Activated T-cell treated with anti-CD3 and anti-CD28 coated beads for 4 hours (primary cell): ENCODE results near the gene RGS10.
"Not testable (repeated sequence)": the region's sequence is repeated elsewhere in the genome, so short reads cannot be mapped to it uniquely, and the experiment has no call there.

Source experiments
- DNase-seq: peaks from one replicate; pipeline ENCODE4 v3.0.0-alpha.2; 2020

RGS10 gene

DNA sequence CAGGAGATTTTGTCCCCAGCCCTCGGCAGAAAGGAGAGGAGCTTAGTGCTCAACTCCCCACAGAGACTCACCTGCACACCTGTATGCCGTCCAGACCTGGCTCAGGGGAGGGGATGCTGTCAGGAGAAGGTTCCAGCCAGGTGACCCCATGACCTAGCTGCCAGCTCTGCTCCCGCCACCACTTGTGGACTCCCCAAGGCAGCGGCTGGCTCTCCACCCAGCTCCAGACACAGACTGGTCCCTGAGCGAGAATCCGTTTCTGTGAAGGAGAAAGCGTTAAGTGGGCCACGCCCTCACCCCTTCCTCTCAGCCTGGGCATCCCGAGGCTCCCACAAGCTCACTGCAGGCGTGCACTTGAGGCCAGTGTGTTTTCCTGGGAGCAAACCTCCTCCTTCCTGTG is 76.4 kb downstream of the RGS10 start:
- DNase-seq: no peak

DNA sequence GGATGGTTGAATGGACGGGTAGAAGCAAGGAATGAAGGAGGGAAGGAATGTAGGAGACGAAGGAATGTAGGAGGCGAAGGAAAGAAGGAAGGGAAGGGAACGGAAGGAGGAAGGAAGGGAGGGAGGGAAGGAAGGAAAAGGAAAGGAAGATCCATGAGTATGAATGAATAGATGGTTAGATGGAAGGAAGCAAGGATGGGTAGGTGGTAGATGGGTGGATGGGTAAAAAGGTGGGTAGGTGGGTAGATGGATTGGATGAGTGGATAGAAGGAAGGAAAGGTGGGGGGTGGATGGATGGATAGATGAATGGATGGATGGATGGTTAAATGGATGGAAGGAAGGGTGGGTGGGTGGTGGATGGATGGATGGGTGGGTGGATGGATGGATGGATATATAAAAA is 77.4 kb downstream of the RGS10 start:
- no peak for DNase-seq

DNA sequence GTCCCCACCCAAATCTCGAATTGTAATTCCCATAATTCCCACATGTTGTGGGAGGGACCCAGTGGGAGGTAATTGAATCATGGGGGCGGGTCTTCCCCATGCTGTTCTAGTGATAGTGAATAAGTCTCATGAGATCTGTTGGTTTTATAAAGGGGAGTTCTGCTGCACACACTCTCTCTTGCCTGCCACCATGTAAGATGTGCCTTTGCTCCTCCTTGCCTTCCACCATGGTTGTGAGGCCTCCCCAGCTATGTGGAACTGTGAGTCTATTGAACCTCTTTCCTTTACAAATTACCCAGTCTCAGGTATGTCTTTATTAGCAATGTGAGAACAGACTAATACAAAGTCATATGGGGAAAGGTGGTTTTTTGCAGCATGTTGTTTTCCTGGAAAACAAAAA is 79.3 kb downstream of the RGS10 start:
- not testable (repeated sequence) for DNase-seq

DNA sequence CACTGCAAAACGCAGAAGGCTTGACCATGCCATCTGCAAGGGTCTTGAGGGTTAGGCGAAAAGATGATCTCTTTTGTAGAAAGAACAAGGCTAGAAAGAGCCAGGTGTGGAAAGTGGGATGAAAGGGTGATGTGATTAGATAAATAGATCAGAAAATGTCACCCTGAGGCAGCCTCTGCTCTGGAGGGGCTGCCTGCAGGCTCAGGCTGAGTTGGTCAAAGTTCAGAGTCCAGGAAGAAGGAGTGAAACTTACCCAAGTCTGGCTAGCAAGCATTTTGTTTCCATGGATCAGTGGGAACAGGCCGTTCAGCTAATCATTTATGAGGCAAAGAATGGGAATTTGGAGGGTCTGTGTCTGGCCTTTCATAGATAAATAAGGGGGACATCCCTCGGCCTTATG is 79.7 kb downstream of the RGS10 start:
- DNase-seq: no peak

DNA sequence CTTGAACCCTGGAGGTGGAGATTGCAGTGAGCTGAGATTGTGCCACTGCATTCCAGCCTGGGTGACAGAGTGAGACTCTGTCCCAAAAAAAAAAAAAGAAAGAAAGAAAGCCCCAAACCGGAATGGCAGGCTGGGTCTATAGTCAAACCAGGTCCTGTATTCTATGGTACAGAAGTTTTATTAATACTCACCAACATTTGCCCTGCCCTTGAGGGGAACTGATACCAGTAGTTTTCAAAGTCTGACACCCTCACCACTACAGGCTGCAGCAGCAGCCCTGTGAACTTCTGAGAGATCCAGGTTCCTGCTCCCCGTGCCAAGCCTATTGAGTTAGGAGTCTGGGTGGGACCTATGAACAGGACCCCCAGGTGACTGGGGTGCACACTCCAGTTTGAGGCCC is 80.6 kb downstream of the RGS10 start:
- DNase-seq: no peak

DNA sequence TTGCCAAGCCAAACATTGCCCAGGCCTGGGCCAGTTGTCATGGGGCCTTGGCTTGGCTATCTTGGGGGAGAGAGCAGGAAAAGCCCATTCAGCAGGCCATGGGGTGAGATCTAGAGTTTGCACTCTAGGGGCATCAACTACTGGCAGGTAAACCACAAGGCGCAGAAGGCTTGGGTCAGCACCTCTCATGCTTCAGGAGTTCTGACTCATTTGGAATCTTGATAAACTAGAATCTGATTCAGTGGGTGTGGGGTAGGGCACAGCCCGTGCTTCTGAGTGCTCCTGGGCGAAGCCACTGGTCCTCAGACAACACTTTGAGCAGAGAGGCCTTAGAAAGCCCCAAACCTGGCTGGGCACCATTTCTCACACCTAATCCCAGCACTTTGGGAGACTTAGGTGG is 81.1 kb downstream of the RGS10 start:
- no peak for DNase-seq

DNA sequence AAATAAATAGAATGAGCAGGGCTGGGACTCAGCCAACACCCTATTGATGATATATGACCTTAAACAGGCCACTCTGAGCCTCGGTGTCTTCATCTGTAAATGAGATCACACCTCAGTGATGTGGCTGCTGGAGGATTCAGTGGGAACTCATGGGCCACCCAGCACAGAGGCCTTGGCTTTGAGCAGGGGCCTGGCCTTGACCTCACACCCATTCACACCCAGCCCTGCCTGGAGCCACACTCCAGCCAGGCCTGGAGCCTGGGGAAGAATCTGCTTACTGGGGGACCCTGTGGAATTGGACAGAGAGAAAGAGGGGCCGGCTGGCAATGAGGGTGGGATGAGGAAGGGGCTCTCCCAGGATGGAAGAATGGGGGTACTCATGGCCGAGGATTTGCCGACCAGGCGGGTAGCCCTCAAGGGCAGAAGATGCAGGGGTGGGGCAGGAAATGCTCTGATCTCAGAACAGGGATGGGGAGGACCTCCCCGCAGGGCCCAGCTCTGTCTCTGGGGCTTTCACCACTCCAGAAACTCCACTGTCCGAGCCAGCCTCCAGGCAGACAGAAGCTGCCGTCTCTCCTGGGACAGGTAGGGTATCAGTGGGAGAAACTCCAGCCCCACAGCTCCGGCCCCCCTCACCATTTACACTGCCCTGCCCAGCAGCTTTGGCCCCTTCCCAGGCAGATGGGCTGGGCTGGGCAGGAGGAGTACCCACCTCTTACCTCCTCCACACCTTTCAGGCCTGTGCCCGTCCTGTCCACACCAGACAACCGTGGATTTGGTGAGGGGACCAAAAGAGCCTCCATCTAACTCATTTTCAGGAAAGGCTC is 81.9 kb downstream of the RGS10 start:
- no peak for DNase-seq

DNA sequence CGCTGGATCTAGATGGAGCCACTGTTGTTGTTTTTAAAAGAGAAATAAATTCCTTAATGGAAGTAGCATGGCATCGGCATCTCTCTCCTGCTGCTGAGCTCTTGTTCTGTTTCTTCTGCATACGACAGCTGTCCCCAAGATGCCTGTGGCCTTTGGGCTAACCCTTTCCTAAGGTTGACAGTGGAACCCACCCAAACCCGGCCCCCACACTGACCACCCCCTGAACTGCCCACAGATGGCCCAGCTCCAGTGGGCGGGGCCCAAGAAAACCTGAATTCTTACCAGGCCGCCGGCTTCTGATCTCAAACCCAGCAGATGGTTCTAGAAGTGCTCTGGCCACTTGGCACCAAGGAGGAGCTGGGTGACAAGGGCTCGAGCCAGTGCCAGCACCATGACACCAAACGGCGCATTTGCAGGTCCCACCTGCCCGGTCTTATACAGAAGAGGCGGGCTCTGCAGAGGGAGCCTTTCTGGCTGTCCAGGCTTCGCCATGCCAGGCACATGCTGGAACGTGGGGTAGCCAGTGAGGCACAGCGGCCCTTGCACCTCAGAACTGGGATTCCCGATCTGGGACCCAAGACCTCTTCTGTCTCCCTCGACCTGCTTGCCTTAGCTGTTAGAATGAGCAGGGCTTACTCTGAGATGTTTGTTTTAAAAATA is 82.7 kb downstream of the RGS10 start:
- no peak for DNase-seq

DNA sequence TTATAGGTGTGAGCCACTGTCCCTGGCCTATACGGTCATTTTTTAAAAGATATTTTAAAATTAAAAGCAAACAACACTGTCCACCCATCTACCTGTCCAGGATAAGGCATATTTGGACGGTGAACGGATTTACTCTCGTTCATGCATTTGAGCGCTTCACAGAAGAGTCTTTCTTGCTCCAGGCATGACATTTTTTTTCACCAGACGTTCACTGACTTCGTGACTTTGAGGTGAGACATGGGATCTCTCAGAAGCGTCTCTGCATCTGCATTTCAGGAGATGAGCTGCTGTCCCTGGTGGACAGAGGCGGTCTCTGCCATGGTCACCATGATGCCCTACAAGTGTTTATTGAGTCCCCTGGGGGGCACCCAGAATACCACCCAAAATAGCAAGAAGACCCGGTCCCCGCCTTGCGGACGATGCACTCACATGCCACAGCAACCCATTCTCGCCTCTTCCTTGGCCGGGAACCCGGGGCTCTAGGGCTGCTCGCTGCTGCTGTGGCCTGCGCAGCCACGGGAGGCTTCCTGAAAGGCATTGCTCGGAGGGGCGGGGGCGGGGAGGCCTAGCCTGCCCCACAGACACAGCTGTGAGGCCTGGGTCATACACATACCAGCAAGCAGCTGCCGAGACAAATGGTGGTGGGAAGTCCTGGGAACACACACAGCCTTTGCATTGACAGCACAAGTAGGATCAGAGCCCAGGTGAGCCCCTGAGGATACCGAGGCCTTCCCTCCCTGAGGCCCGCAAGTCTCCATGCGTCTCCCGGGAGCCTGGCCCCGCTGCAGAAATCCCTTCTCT is 84.4 kb downstream of the RGS10 start:
- no peak for DNase-seq

DNA sequence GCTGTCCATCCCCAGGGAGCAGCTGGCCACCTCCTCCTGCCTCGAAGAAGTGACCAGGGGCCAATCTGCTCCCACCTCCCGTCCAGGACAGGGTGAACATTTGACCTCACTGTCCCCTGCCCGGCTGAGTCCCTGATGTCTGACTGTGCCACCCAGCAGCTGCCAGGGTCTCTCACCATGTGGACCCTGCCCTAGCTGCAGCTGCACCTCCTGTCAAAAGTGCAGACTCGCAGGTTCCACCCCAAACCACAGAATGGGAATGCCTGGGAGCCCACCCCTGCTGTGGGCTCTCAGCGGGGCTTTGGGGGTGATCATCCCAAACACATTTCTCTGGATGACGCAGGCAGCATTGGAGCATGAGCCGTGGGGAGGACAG is 86.1 kb downstream of the RGS10 start:
- DNase-seq: no peak

DNA sequence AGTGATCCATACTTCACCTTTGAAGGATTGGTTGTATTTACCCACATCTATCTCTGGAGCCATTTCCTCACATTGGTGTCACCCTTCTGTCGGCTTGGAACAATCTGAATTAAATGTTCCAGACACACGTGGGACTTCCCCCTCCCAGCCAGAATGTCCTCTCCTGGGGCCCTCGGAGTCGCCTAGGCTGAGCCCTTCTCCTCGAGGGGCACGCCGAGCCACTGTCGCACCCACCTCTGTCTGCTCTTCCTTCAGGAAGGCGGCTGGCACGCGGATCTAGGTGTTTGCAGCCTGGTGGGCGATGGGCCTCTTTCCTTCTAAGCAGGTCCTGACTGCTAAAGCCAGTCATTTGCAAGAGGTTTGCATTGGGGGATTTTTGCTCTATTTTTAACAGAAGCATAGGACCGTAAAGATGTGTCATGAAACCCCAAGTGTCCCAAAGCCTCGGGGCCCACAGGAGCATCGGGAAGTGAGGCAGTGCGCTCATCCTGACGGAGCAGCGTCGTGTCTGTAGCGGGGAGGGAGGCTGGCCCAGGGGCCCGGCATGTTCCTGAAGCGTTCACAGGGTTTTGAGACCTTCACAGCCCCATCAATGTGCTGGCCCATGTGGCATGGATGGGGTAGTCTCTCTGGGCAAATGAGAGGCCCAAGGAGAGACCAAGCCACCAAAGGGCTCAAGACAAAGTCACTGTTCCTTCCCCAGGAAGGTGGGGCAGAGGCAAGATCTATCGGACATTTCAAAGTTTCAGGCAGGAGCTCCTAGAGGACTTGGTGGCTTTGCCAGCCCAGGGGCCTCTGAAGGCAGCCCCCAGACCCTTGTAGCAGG is 86.7 kb downstream of the RGS10 start:
- no peak for DNase-seq

DNA sequence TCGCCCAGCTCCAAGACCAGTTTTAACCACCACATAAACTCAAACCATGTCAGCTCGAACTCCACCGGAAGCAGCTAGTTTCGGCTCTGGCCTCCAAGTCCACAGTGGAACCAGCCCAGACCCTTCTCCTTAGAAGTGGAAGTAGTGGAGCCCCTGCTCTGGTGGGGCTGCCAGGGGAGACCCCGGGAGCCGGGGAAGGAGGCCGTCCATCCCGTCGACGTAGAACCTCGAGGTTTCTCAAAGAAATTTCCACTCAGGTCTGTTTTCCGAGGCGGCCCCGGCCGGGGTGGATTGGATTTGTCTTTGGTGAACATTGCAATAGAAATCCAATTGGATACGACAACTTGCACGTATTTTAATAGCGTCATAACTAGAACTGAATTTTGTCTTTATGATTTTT is 87.5 kb downstream of the RGS10 start:
- DNase-seq: no peak

DNA sequence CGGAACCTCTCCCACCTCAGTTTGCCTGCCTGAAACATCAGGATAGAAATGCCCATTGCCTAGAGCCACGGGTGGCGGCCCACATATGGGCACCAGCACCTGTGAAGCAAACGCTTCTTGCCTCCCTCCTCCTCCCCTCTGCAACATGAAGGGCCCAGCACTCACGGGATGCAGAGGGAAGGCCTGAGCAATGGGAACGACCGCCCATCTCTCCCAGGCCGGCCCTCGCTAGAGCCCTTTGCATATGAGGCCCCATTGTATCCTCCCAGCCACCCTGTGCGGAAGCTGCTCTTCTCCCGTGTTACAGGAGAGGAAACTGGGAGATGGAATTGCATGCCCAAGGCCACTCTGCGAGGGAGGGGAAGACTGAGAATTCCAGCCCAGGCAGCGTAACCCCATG is 88.2 kb downstream of the RGS10 start:
- no peak for DNase-seq

DNA sequence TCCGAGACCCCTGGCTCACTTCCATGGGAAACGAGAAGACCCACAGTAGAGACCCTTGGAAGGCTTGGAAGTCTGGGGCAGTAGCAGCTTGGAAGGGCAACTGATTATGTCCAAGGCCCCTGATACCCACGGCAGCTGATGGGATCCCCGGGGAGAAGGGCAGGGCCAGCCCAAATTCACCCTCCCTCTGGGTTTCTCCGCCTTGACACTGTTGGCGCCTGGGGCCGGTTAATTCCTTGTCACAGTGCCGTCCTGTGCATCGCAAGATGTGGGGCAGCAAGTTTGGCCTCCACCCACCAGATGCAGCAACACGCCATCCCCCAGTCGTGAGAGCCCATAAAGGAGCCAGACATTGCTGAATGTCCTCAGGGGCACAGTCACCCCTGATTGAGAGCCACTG is 89.2 kb downstream of the RGS10 start:
- DNase-seq: no peak

DNA sequence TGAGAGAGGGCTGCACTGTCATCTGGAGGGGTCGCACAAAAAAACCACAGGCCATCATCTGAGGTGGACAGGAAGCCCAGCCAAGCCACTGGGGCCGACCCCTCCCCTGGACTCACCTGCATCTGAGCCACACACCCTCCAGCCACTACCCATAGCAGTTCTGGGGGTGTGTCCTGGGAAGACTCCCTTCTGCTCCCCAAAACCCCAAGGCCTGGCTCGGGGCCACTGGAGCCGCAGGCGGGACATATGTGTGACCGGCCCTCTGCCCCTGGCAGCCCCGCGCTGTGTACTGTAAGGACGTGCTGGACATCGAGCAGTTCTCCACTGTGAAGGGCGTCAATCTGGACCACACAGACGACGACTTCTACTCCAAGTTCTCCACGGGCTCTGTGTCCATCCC is 90.1 kb downstream of the RGS10 start:
- DNase-seq: no peak

DNA sequence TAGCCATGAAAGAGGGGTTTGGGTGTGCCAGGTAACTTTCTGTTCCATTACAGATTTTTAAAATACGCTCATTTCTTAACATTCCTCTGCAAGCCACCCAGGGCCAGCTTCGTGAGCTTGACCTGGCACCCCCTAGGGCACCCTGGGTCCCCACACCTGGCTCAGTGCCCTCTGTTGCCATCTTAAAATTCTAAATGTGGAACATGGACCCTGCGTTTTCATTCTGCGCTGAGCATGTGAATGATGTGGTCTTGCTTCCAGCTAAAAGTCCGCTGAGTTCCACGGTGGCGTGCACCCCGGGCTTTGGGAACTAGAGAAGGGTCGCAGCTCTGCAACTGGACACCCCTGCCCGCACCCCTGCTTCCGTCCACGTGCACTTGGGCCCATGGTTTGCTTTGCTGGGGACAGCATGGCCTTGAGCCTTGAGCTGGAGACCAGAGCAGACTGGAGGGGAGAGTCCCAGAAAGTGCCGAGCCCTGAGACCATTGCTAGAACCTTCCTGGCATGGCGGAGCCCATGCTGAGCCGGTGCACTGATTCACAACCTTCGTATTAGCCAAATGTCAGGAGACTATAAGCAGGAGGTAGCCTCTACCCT is 91.1 kb downstream of the RGS10 start:
- no peak for DNase-seq

DNA sequence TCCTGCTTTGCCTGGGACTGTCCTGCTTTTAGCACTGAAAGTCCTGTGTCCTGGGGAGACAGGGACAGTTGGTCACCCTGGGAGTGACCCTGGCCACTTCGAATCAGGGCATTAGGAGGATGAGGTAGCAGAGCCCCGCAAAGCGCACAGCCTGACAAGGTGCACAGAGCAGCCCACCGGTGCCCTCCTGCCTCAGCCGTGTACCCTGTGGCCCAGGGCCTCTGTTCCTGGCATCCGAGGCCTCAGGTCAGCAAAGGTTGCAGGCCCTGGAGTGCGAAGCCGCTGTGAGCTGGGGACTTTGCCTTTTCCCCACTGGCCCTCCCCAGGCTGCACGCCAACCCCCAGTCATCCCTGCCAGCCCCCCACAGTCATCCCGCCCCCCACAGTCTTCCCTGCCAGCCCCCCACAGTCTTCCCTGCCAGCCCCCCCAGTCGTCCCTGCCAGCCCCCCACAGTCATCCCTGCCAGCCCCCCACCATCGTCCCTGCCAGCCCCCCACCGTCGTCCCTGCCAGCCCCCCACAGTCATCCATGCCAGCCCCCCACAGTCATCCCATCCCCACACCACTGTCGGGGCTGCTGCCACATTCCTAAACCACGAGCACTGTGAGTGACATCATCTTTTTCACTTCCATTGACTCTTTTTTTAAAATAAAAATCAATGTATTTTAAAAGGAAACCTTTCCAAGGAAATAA is 91.8 kb downstream of the RGS10 start:
- DNase-seq: no peak
